ENCODE data around the gene SORL1.

Gene SORL1

GRCh38 chr11:121521145-121522042 lies 69.3 kb downstream of the SORL1 start:
- no peaks in the 10 kb centered on the region for H3K4me1 ChIP-seq (ENCODE audit: control insufficient read depth, insufficient read depth, low read length)
- no CpG with 5 or more reads among the region's 4 CpGs for WGBS (ENCODE audit: insufficient coverage, insufficient read length)
- no peak overlapping the region for H3K27ac ChIP-seq (ENCODE audit: low read length)
- H3K9me3 ChIP-seq (ENCODE audit: control insufficient read depth, insufficient read depth, low read length): no peaks in the 10 kb centered on the region
- no peak for DNase-seq (ENCODE audit: low read depth, low spot score)
- no peak overlapping the region for H3K4me3 ChIP-seq (ENCODE audit: low read length)
- H3K27me3 ChIP-seq (ENCODE audit: control insufficient read depth, insufficient read depth, low read length): no peaks in the 10 kb centered on the region
- H3K36me3 ChIP-seq (ENCODE audit: control insufficient read depth, insufficient read depth, low read length): 0 out of 2 replicates have a peak, but pooled peaks cover 4% of the 10 kb centered on the region

- no peak for DNase-seq (ENCODE audit: low read depth, low spot score)
- Histone ChIP-seq H3K9me3 (ENCODE audit: control insufficient read depth, insufficient read depth, low read length) (no peaks in the 10 kb centered on the region), H3K36me3 (ENCODE audit: control insufficient read depth, insufficient read depth, low read length) (0 out of 2 replicates have a peak, but pooled peaks cover 4% of the 10 kb centered on the region), H3K4me1 (ENCODE audit: control insufficient read depth, insufficient read depth, low read length) (no peaks in the 10 kb centered on the region), H3K4me3 (ENCODE audit: low read length) (no peak overlapping the region), H3K27ac (ENCODE audit: low read length) (no peak overlapping the region), H3K27me3 (ENCODE audit: control insufficient read depth, insufficient read depth, low read length) (no peaks in the 10 kb centered on the region)
- WGBS (ENCODE audit: insufficient coverage, insufficient read length): no CpG with 5 or more reads among the region's 11 CpGs
These were observed 70.2 kb downstream of the SORL1 start for GRCh38 chr11:121522043-121522941.

- Histone ChIP-seq H3K4me3 (ENCODE audit: low read length) (no peak overlapping the region), H3K27ac (ENCODE audit: low read length) (no peak overlapping the region), H3K27me3 (ENCODE audit: control insufficient read depth, insufficient read depth, low read length) (no peaks in the 10 kb centered on the region), H3K9me3 (ENCODE audit: control insufficient read depth, insufficient read depth, low read length) (no peaks in the 10 kb centered on the region), H3K36me3 (ENCODE audit: control insufficient read depth, insufficient read depth, low read length) (0 out of 2 replicates have a peak, but pooled peaks cover 4% of the 10 kb centered on the region), H3K4me1 (ENCODE audit: control insufficient read depth, insufficient read depth, low read length) (no peaks in the 10 kb centered on the region)
- DNase-seq (ENCODE audit: low read depth, low spot score): no peak
- WGBS (ENCODE audit: insufficient coverage, insufficient read length): no CpG with 5 or more reads among the region's 13 CpGs
These were observed 71.6 kb downstream of the SORL1 start for GRCh38 chr11:121523581-121524232.

- DNase-seq (ENCODE audit: low read depth, low spot score): no peak
- Histone ChIP-seq H3K27me3 (ENCODE audit: control insufficient read depth, insufficient read depth, low read length) (no peaks in the 10 kb centered on the region), H3K9me3 (ENCODE audit: control insufficient read depth, insufficient read depth, low read length) (no peaks in the 10 kb centered on the region), H3K4me3 (ENCODE audit: low read length) (no peak overlapping the region), H3K27ac (ENCODE audit: low read length) (no peak overlapping the region), H3K4me1 (ENCODE audit: control insufficient read depth, insufficient read depth, low read length) (no peaks in the 10 kb centered on the region), H3K36me3 (ENCODE audit: control insufficient read depth, insufficient read depth, low read length) (0 out of 2 replicates have a peak, but pooled peaks cover 4% of the 10 kb centered on the region)
- WGBS (ENCODE audit: insufficient coverage, insufficient read length): no CpG with 5 or more reads among the region's 4 CpGs
These were observed 72.1 kb downstream of the SORL1 start for GRCh38 chr11:121524233-121524631.

GRCh38 chr11:121525376-121525775 lies 73.3 kb downstream of the SORL1 start:
- Histone ChIP-seq H3K4me3 (ENCODE audit: low read length) (no peak overlapping the region), H3K4me1 (ENCODE audit: control insufficient read depth, insufficient read depth, low read length) (no peaks in the 10 kb centered on the region), H3K9me3 (ENCODE audit: control insufficient read depth, insufficient read depth, low read length) (no peaks in the 10 kb centered on the region), H3K36me3 (ENCODE audit: control insufficient read depth, insufficient read depth, low read length) (0 out of 2 replicates have a peak, but pooled peaks cover 4% of the 10 kb centered on the region), H3K27me3 (ENCODE audit: control insufficient read depth, insufficient read depth, low read length) (no peaks in the 10 kb centered on the region), H3K27ac (ENCODE audit: low read length) (no peak overlapping the region)
- no peak for DNase-seq (ENCODE audit: low read depth, low spot score)

- Histone ChIP-seq H3K9me3 (ENCODE audit: control insufficient read depth, insufficient read depth, low read length) (no peaks in the 10 kb centered on the region), H3K36me3 (ENCODE audit: control insufficient read depth, insufficient read depth, low read length) (no peaks in the 10 kb centered on the region), H3K27ac (ENCODE audit: low read length) (no peak overlapping the region), H3K27me3 (ENCODE audit: control insufficient read depth, insufficient read depth, low read length) (no peaks in the 10 kb centered on the region), H3K4me3 (ENCODE audit: low read length) (no peak overlapping the region), H3K4me1 (ENCODE audit: control insufficient read depth, insufficient read depth, low read length) (no peaks in the 10 kb centered on the region)
- WGBS (ENCODE audit: insufficient coverage, insufficient read length): no CpG with 5 or more reads among the region's 2 CpGs
- DNase-seq (ENCODE audit: low read depth, low spot score): no peak
These were observed 78.1 kb downstream of the SORL1 start for GRCh38 chr11:121530257-121530656.

- Histone ChIP-seq H3K4me1 (ENCODE audit: control insufficient read depth, insufficient read depth, low read length) (no peaks in the 10 kb centered on the region), H3K4me3 (ENCODE audit: low read length) (no peak overlapping the region), H3K9me3 (ENCODE audit: control insufficient read depth, insufficient read depth, low read length) (no peaks in the 10 kb centered on the region), H3K27me3 (ENCODE audit: control insufficient read depth, insufficient read depth, low read length) (no peaks in the 10 kb centered on the region), H3K36me3 (ENCODE audit: control insufficient read depth, insufficient read depth, low read length) (no peaks in the 10 kb centered on the region), H3K27ac (ENCODE audit: low read length) (no peak overlapping the region)
- no peak for DNase-seq (ENCODE audit: low read depth, low spot score)
- WGBS (ENCODE audit: insufficient coverage, insufficient read length): no CpG with 5 or more reads among the region's 3 CpGs
These were observed 81.5 kb downstream of the SORL1 start for GRCh38 chr11:121533601-121534000.

- H3K36me3 ChIP-seq (ENCODE audit: control insufficient read depth, insufficient read depth, low read length): no peaks in the 10 kb centered on the region
- no CpG with 5 or more reads among the region's 12 CpGs for WGBS (ENCODE audit: insufficient coverage, insufficient read length)
- no peak overlapping the region for H3K4me3 ChIP-seq (ENCODE audit: low read length)
- H3K4me1 ChIP-seq (ENCODE audit: control insufficient read depth, insufficient read depth, low read length): no peaks in the 10 kb centered on the region
- no peaks in the 10 kb centered on the region for H3K9me3 ChIP-seq (ENCODE audit: control insufficient read depth, insufficient read depth, low read length)
- no peak for DNase-seq (ENCODE audit: low read depth, low spot score)
- no peak overlapping the region for H3K27ac ChIP-seq (ENCODE audit: low read length)
- H3K27me3 ChIP-seq (ENCODE audit: control insufficient read depth, insufficient read depth, low read length): no peaks in the 10 kb centered on the region
These were observed 82.3 kb downstream of the SORL1 start for GRCh38 chr11:121534131-121535093.

- DNase-seq (ENCODE audit: low read depth, low spot score): no peak
- H3K4me1 ChIP-seq (ENCODE audit: control insufficient read depth, insufficient read depth, low read length): no peaks in the 10 kb centered on the region
- H3K4me3 ChIP-seq (ENCODE audit: low read length): no peak overlapping the region
- H3K27ac ChIP-seq (ENCODE audit: low read length): no peak overlapping the region
- no peaks in the 10 kb centered on the region for H3K9me3 ChIP-seq (ENCODE audit: control insufficient read depth, insufficient read depth, low read length)
- no CpG with 5 or more reads among the region's 6 CpGs for WGBS (ENCODE audit: insufficient coverage, insufficient read length)
- no peaks in the 10 kb centered on the region for H3K27me3 ChIP-seq (ENCODE audit: control insufficient read depth, insufficient read depth, low read length)
- H3K36me3 ChIP-seq (ENCODE audit: control insufficient read depth, insufficient read depth, low read length): no peaks in the 10 kb centered on the region
These were observed 83.1 kb downstream of the SORL1 start for GRCh38 chr11:121535129-121535796.

Data from iPS DF 6.9 (cell line).